GM10266 (cell line): ENCODE results near the gene LPGAT1.
A peak's percentile ranks its signal among the peaks of the same experiment; 100 is the strongest.

Experiments used
- DNase-seq: peaks from one replicate; pipeline ENCODE4 v3.0.0; 2012; ENCODE audit errors: extremely low spot score
- CTCF ChIP-seq: IDR thresholded peaks from 2 replicates; pipeline ENCODE4 v1.5.1; 2012; ENCODE audit warnings: mild to moderate bottlenecking, low read depth; ENCODE audit not compliant: control insufficient read depth, insufficient read depth; ENCODE audit errors: missing control alignments

The LPGAT1 gene

GRCh38 chr1:211739671-211740411, 90.7 kb downstream of the LPGAT1 start:
- DNase-seq, result peak; percentile 42
- no peak for TF ChIP-seq CTCF

- TF ChIP-seq CTCF, result no peak
- peak; percentile 24 for DNase-seq
Observed at GRCh38 chr1:211738691-211739301, 91.8 kb downstream of the LPGAT1 start.

- no peak for TF ChIP-seq CTCF
- no peak for DNase-seq
Observed at GRCh38 chr1:211738096-211738690, 92.4 kb downstream of the LPGAT1 start.

- no peak for DNase-seq
- TF ChIP-seq CTCF, result no peak
Observed at GRCh38 chr1:211737115-211738035, 93.2 kb downstream of the LPGAT1 start.

- no peak for TF ChIP-seq CTCF
- DNase-seq, result no peak
Observed at GRCh38 chr1:211736351-211736915, 94.1 kb downstream of the LPGAT1 start.

GRCh38 chr1:211735208-211736170, 95.1 kb downstream of the LPGAT1 start:
- TF ChIP-seq CTCF, result no peak
- no peak for DNase-seq
